ENCODE data around the gene RBM4B. TPM values are rescaled to one million over a fixed set of nuclear protein-coding genes. Genes with fewer than 3 reads are reported as not detected.

The RBM4B gene
- total RNA-seq, 2 experiments from 2014 or later: 10.9 to 11.7 TPM

DNA sequence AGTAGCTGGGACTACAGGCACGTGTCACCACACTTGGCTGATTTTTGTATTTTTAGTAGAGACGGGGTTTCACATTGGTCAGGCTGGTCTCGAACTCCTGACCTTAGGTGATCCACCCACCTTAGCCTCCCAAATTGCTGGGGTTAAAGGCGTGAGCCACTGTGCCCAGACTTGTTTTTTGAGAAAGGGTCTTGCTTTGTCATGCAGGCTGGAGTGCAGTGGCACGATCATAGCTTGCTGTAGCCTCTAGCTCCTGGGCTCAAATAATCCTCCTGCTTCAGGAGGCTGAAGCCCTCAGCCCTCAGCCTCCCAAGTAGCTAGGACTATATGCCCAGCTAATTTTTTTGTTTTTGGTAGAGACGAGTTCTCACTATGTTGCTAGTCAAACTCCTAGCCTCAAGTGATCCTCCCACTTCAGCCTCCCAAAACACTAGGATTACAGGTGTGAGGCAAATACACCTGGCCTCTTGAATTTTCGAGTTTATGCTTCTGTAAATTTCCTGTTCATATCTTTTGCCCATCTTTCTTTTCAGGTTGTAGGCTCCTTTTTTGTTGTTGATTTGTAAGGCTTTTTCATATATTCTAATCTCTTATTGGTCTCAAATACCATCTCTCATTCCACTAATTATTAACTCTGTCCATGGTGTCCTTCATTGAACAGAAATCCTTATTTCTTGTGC is 3.4 kb upstream of the RBM4B start:
- H3K27me3 Mint-ChIP-seq (ENCODE audit: low read depth): no peaks in the 10 kb centered on the region
- H3K4me3 Mint-ChIP-seq: no peak overlapping the region
- no peak for DNase-seq
- peaks cover 11% of the 10 kb centered on the region for H3K4me1 Mint-ChIP-seq (ENCODE audit: low read depth)
- CTCF ChIA-PET: interaction anchor here (0.7 to 6.3 kb wide), 2 partner anchors 96 to 102 kb away, joined by 3 to 95 read pairs; no protein-coding TSS in a partner anchor
- no peaks in the 10 kb centered on the region for H3K9me3 Mint-ChIP-seq
- intact Hi-C loops (cut with micrococcal nuclease): no loop called here
- no peak overlapping the region for H3K27ac Mint-ChIP-seq
- H3K36me3 Mint-ChIP-seq (ENCODE audit: low read depth): peaks cover 10% of the 10 kb centered on the region

DNA sequence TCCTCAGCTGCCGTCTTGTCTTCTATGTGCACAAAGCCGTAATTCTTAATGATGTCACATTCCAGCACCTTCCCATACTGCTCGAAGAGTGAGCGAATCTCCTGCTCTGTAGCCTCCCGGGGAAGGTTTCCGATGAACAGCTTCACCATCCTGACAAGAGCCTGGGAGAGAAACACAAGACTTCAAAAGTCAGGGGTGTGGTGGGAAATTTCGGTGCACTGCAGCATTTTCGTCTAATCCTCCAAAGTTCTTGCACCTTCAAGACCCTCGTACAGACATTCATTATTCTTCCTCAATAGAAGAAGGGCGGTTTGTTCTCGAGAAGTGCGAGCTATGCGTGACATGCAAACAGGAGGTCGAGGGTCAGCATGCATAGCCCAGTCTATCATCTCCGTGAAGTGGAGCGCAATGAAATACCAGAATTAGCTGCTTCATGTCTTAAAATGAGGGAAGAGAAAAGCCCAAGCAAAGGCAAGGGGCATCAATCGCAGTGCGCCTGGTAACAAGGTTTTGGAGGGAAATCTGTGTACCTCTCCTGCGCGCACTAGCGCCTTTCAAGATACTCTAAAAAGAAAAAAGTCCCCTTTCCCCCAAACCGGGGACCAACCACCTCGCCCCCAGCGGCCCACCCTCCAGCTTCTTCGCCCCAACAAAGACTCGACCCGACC is 622 bp downstream of the RBM4B start:
- DNase-seq: no peak
- peaks cover 16% of the 10 kb centered on the region for H3K36me3 Mint-ChIP-seq (ENCODE audit: low read depth)
- no peaks in the 10 kb centered on the region for H3K9me3 Mint-ChIP-seq
- CTCF ChIA-PET: interaction anchor here (0.7 to 6.3 kb wide), 16 partner anchors 9 to 366 kb away, joined by 3 to 95 read pairs (median 4); partner anchors contain the start of genes ACTN3, NPAS4, RBM4 and ZDHHC24
- H3K4me1 Mint-ChIP-seq (ENCODE audit: low read depth): peaks cover 29% of the 10 kb centered on the region
- H3K4me3 Mint-ChIP-seq: peak overlapping the region; percentile 96
- intact Hi-C loops (cut with micrococcal nuclease): loop anchor here (1.0 to 10.0 kb wide), 2 partner anchors 61 to 1128 kb away; partner anchors contain the start of gene RBM14
- H3K27ac Mint-ChIP-seq: peak overlapping the region; percentile 97
- H3K27me3 Mint-ChIP-seq (ENCODE audit: low read depth): no peaks in the 10 kb centered on the region

DNA sequence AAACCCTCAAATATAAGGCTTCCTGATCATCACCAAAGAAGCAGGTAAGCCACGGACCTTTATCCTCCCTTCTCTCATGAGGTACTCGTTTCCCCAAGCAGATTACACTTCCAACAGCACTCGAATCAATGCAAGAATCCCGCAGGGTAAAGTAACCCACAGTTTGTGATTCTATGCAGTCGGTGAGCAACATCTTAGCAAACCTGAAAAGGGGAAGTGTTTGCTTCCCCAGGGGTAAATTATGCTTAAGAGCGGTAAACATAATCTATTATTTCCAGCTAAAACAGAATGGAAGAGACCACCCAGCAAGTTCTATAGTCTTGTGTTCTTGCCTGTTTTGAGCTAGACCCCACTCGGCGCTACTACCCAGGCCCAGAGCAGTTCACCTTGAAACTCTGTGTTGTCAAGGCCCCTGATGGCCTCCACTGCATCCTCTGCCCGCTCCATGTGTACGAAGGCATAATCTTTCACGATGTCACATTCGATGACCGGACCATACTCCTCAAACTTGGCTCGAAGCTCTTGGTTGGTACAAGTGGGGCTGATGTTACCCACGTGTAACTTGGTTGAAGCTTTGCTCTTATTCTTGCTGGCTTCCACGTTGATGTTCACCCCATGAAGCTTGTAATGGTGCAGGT is 1.3 kb downstream of the RBM4B start:
- Mint-ChIP-seq H3K9me3 (no peaks in the 10 kb centered on the region), H3K4me1 (ENCODE audit: low read depth) (peaks cover 30% of the 10 kb centered on the region), H3K27me3 (ENCODE audit: low read depth) (no peaks in the 10 kb centered on the region), H3K36me3 (ENCODE audit: low read depth) (peaks cover 16% of the 10 kb centered on the region), H3K27ac (peak overlapping the region; percentile 97), H3K4me3 (peak overlapping the region; percentile 96)
- intact Hi-C loops (cut with micrococcal nuclease): loop anchor here (10.0 kb wide), 1 partner anchor 1128 kb away; no protein-coding TSS in a partner anchor
- no peak for DNase-seq
- CTCF ChIA-PET: interaction anchor here (0.8 to 2.5 kb wide), 7 partner anchors 22 to 291 kb away, joined by 3 to 14 read pairs (median 4); partner anchors contain the start of genes ACTN3, RBM4 and ZDHHC24

DNA sequence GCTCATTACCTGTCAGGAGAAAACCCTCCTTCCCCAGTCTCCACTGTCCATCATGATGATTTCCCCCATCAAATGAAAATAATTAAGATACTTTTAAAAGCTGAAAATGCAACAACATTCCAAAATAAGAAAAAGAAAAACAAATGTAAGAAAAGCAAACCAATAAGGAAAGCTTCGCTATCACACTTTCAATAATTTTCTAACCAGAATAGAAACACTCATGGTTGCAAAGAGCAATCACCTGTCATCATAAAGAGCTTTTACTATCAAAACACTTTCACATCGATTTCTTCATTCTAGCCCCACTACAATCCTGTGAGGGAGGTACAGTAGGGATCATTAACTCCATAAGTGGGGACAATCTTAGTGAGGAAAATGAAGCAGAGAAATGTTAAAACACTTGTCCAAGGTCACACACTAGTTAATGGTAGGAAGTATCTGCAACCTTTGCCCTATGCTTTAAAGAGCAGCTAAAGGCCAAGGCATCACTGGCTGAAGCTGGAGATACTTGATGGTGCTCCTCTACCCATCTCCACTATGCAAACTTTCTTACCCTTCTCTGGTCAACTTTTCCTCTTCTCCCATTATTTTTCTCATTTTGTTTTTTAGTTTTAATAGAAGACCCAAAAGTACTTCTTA is 2.6 kb downstream of the RBM4B start:
- CTCF ChIA-PET: interaction anchor here (0.7 to 1.3 kb wide), 4 partner anchors 39 to 396 kb away, joined by 3 to 4 read pairs (median 3); partner anchors contain the start of gene CCDC87
- no peak overlapping the region for H3K27ac Mint-ChIP-seq

DNA sequence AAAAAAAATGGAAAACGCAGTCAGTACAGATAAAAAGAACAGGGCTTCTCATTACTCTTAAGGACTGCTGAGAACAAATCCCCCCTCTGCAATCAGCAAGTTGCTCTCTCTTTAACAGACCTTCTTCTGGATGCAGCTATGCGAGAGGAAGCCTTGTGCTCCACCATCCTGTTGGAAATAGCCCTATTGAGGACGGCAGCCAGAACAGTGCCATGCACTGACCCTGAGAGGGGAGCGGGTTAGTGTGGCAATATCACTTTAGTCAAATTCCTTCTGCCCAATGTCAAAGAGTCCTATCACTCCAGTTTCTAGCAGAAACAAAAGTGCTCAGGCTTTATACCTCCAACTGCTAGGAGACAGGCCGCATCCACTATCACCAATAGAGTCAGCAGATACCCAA is 6.9 kb downstream of the RBM4B start:
- no peak for DNase-seq
- Mint-ChIP-seq H3K36me3 (ENCODE audit: low read depth) (peaks cover 13% of the 10 kb centered on the region), H3K27ac (no peak overlapping the region), H3K9me3 (no peaks in the 10 kb centered on the region), H3K27me3 (ENCODE audit: low read depth) (no peaks in the 10 kb centered on the region), H3K4me3 (no peak overlapping the region), H3K4me1 (ENCODE audit: low read depth) (peaks cover 28% of the 10 kb centered on the region)
- intact Hi-C loops (cut with micrococcal nuclease): loop anchor here (10.0 kb wide), 1 partner anchor 1134 kb away; no protein-coding TSS in a partner anchor
- CTCF ChIA-PET: no interaction called here

More for the DNA sequence above, 2.6 kb downstream of the RBM4B start:
- H3K9me3 Mint-ChIP-seq: no peaks in the 10 kb centered on the region
- peaks cover 33% of the 10 kb centered on the region for H3K4me1 Mint-ChIP-seq (ENCODE audit: low read depth)
- intact Hi-C loops (cut with micrococcal nuclease): loop anchor here (10.0 kb wide), 1 partner anchor 1130 kb away; no protein-coding TSS in a partner anchor
- no peaks in the 10 kb centered on the region for H3K27me3 Mint-ChIP-seq (ENCODE audit: low read depth)
- DNase-seq: no peak
- H3K4me3 Mint-ChIP-seq: peak overlapping the region; percentile 7
- peaks cover 16% of the 10 kb centered on the region for H3K36me3 Mint-ChIP-seq (ENCODE audit: low read depth)

DNA sequence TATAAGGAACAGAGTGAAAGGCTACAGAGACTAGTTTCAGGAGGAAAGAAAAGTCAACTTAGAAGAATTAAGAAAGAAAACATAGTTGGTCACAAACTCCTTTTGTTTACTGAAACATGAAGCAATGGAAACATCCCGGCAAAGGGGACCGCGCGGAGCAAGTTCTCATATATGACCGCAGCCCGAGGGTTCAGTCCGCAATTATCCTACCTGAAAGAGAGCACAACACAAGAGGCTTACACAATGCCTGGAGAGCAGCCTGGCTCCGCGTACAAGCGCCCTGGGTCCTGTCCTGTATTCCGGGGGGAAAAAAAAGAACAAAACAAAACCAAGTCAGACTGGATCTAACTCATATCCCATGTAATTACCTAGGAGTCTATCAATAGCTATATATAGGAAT is 12.3 kb downstream of the RBM4B start:
- H3K27ac Mint-ChIP-seq: no peak overlapping the region
- CTCF ChIA-PET: no interaction called here
- H3K27me3 Mint-ChIP-seq (ENCODE audit: low read depth): no peaks in the 10 kb centered on the region
- no peaks in the 10 kb centered on the region for H3K9me3 Mint-ChIP-seq
- H3K36me3 Mint-ChIP-seq (ENCODE audit: low read depth): peaks cover 18% of the 10 kb centered on the region
- peaks cover 13% of the 10 kb centered on the region for H3K4me1 Mint-ChIP-seq (ENCODE audit: low read depth)
- no peak overlapping the region for H3K4me3 Mint-ChIP-seq
- intact Hi-C loops (cut with micrococcal nuclease): no loop called here
- DNase-seq: no peak

DNA sequence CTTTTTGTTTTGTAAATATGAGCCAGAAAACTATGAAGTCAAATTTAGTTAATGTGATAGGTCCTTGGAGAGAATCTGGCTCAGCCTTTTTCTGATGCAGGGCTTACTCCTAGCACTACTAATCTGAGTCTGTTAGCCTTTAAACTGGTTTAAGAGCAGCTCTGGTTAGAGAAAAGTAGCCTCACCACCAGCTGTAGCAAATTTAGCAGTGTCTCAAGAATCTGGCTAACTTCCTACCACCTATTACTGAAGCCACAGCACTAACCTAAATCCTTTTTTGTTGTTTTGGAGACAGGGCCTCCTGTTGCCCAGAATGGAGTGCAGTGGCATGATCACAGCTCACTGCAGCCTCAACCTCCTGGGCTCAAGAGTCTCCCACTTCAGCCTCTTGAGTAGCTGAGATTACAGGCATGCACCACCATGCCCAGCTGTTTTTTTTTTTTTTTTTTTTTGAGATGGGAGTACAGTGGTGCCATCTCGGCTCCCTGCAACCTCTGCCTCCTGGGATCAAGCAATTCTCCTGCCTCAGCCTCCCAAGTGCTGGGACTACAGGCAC is 13.9 kb downstream of the RBM4B start:
- CTCF ChIA-PET: no interaction called here
- intact Hi-C loops (cut with micrococcal nuclease): no loop called here
- H3K4me1 Mint-ChIP-seq (ENCODE audit: low read depth): peaks cover 9% of the 10 kb centered on the region
- DNase-seq: no peak
- peaks cover 19% of the 10 kb centered on the region for H3K36me3 Mint-ChIP-seq (ENCODE audit: low read depth)
- H3K27ac Mint-ChIP-seq: no peak overlapping the region
- H3K27me3 Mint-ChIP-seq (ENCODE audit: low read depth): no peaks in the 10 kb centered on the region
- no peaks in the 10 kb centered on the region for H3K9me3 Mint-ChIP-seq
- no peak overlapping the region for H3K4me3 Mint-ChIP-seq

DNA sequence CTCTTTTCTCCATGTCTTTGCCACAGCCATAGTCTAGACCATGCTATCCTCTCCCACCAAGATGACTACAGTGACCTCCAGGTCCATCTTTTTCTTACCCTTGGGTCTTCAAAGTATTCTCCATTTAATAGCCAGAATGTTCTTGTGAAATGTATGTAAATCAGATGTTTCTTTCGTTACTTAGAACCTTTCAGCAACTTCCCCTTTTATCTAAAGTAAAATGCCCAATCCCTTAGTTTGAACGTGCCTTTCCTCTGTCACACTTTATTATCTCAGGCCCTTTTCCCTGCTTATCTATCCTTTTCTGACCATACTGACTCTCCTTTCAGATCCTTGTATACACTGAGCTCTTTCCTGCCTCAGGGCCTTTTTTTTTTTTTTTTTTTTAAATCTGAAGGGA is 17.9 kb downstream of the RBM4B start:
- intact Hi-C loops (cut with micrococcal nuclease): no loop called here
- H3K4me1 Mint-ChIP-seq (ENCODE audit: low read depth): peaks cover 11% of the 10 kb centered on the region
- DNase-seq: no peak
- no peak overlapping the region for H3K4me3 Mint-ChIP-seq
- H3K27ac Mint-ChIP-seq: peak overlapping the region; percentile 3
- CTCF ChIA-PET: interaction anchor here (0.7 to 1.8 kb wide), 3 partner anchors 22 to 234 kb away, joined by 3 to 7 read pairs (median 5); no protein-coding TSS in a partner anchor
- no peaks in the 10 kb centered on the region for H3K9me3 Mint-ChIP-seq
- no peaks in the 10 kb centered on the region for H3K27me3 Mint-ChIP-seq (ENCODE audit: low read depth)
- H3K36me3 Mint-ChIP-seq (ENCODE audit: low read depth): peaks cover 25% of the 10 kb centered on the region

DNA sequence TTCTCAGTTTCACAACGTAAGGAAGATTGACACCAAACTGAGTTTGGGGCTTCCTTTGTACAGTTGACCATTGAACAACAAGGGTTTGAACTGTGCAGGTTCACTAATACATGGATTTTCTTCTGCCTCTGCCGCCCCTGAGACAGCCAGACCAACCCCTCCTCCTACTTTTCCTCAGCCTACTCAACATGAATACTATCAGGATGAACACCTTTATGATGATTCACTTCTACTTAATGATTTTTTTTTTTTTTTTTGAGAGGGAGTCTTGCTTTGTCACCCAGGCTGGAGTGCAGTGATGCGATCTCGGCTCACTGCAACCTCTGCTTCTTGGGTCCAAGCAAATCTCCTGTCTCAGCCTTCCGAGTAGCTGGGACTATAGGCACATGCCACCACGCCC is 24.6 kb downstream of the RBM4B start:
- Mint-ChIP-seq H3K4me1 (ENCODE audit: low read depth) (peaks cover 39% of the 10 kb centered on the region), H3K4me3 (no peak overlapping the region), H3K27me3 (ENCODE audit: low read depth) (no peaks in the 10 kb centered on the region), H3K27ac (peak overlapping the region; percentile 74), H3K36me3 (ENCODE audit: low read depth) (peaks cover 41% of the 10 kb centered on the region), H3K9me3 (no peaks in the 10 kb centered on the region)
- DNase-seq: no peak
- CTCF ChIA-PET: interaction anchor here (0.7 to 1.8 kb wide), 2 partner anchors 9 to 37 kb away, joined by 3 to 6 read pairs; no protein-coding TSS in a partner anchor
- intact Hi-C loops (cut with micrococcal nuclease): no loop called here

DNA sequence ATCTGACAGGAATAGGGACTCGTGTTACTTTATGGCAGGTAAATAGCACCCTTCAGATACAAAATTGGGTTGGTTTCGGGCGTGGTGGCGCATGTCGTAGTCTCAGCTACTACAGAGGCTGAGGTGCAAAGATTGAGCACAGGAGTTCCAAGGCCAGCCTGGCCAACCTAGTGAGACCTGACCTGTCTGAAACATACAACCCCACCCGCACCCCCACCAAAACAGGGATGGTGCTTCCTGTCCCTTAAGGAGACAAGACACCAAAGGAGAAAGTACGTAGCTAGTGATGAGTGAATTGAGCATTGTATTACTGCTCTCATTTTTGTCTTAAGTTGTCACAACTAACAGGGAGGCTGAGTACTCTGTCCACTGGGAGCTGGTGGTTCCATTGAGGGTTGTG is 25.0 kb downstream of the RBM4B start:
- peak overlapping the region; percentile 74 for H3K27ac Mint-ChIP-seq
- H3K27me3 Mint-ChIP-seq (ENCODE audit: low read depth): no peaks in the 10 kb centered on the region
- no peak for DNase-seq
- no peak overlapping the region for H3K4me3 Mint-ChIP-seq
- intact Hi-C loops (cut with micrococcal nuclease): no loop called here
- CTCF ChIA-PET: interaction anchor here (0.6 to 1.8 kb wide), 2 partner anchors 10 to 63 kb away, joined by 5 to 6 read pairs; no protein-coding TSS in a partner anchor
- H3K36me3 Mint-ChIP-seq (ENCODE audit: low read depth): peaks cover 41% of the 10 kb centered on the region
- no peaks in the 10 kb centered on the region for H3K9me3 Mint-ChIP-seq
- H3K4me1 Mint-ChIP-seq (ENCODE audit: low read depth): peaks cover 40% of the 10 kb centered on the region

DNA sequence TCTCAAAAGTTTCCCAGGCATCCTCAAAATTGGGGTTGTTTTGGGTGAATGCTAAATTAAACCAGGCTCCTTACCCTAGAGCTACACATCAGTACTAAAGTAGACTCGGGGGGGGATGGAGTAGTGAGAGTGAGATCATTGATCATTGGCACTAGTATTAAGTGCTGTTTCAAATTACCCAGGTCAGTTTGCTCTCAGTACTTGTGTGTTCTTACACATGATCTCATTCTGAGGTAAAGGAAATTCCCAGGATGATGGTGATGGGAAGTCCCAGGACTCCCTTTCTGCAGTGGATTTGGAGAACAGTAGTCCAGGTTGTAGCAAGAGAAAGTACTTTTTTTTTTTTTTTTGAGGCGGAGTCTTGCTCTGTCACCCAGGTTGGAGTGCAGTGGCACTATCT is 26.7 kb downstream of the RBM4B start:
- H3K27me3 Mint-ChIP-seq (ENCODE audit: low read depth): no peaks in the 10 kb centered on the region
- no peak overlapping the region for H3K27ac Mint-ChIP-seq
- H3K4me3 Mint-ChIP-seq: no peak overlapping the region
- CTCF ChIA-PET: interaction anchor here (1.0 kb wide), 1 partner anchor 21 kb away, joined by 5 read pairs; no protein-coding TSS in a partner anchor
- no peaks in the 10 kb centered on the region for H3K9me3 Mint-ChIP-seq
- peaks cover 52% of the 10 kb centered on the region for H3K36me3 Mint-ChIP-seq (ENCODE audit: low read depth)
- H3K4me1 Mint-ChIP-seq (ENCODE audit: low read depth): peaks cover 54% of the 10 kb centered on the region
- intact Hi-C loops (cut with micrococcal nuclease): no loop called here
- DNase-seq: no peak
